Prostate gland (tissue), 2 donors: Measurements from ENCODE around the gene CHST5.

ENCODE experiments used
- CTCF ChIP-seq, 4 experiments: fragments of 200-600 bp in 2 of 4; fragments of 450-650 bp in 2 of 4; sonication (generic) in 2 of 4; IDR thresholded peaks; 1 replicate in 3 of 4; 2 replicates in 1 of 4; pipeline ENCODE4 v1.5.1; 2016 to 2019; ENCODE audit warnings: antibody characterized with exemption in 4 of 4, mild to moderate bottlenecking in 2 of 4, moderate library complexity in 2 of 4
- POLR2A ChIP-seq: fragments of 450-650 bp; IDR thresholded peaks from one replicate; pipeline ENCODE4 v1.6.1; 2016; ENCODE audit warnings: antibody characterized with exemption, mild to moderate bottlenecking
- POLR2AphosphoS5 ChIP-seq: sonication (generic); formaldehyde crosslinking; IDR thresholded peaks from one replicate; pipeline ENCODE4 v1.6.1; 2017; ENCODE audit warnings: antibody characterized with exemption

DNA sequence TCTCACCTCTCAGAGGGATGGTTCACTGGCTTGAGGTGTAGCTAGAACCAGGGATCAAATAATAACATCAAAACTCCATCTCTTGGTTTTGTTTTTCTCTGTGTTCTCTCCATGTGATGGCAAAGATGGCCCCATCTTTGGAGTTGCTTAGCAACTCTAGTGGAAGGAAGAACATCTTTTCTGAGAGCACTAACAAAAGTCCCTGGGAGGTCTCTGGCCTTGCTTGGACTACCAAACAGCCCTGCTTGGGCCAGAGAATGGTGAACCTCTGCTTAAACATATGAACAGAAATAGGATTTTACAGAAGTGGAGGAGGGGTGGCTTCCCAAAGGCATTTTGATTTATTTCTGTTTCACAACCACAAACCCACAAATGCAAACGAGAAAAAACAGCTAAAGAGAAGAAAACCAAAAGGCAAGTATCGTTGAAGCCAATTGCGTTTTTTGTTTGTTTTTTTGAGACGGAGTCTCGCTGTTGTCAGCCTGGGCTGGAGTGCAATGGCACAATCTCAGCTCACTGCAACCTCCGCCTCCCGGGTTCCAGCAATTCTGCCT lies 43.5 kb upstream of the CHST5 start:
- TF ChIP-seq POLR2A (no peak), CTCF (IDR thresholded peaks at IDR 0.05) (no peak), POLR2AphosphoS5 (no peak)
